ENCODE data around the gene GSC2. TPM values are rescaled to one million over a fixed set of nuclear protein-coding genes. Genes with fewer than 3 reads are reported as not detected.

GSC2 gene
- total and polyA plus RNA-seq, 4 donors, result not detected

DNA sequence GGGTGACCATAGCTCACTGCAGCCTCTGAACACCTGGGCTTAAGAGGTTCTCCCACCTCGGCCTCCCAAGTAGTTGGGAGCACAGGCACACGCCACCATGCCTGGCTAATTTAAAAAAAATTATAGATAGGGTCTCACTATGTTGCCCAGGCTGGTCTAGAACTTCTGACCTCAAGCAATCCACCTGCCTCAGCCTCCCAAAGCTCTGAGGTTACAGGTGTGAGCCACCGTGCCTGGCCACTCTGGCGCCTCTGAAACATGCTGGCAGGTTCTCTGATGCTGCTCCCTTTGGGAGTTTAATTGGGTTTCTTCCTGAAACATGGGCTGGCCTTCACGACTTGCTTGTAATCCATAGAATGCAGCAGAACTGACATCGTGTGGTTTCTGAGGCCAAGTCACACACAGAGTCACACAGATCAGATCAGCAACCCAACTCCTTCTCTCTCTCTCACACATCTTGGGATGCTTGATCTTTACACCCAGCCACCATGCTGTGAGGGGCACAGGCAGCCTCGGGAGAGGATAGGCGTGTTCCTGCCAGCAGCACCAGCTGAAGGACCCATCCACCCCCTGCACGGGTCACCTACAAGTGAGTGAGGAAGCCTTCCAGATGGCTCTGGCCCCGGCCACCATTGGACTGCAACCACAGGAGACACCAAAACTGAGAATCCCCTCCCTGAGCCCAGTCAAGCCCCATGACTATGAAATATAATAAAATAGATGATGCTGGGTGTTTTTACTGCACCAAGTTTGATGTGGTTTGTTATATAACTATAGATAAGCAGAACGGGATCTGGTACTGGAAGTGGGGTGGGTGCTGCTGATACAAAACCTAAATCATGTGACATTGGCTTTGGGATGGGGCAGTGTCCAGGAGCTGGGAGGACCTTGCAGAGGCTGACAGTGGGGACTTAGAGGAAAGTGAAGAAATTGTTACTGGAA lies 3.1 kb upstream of the GSC2 start:
- no peaks in the 10 kb centered on the region for H3K36me3 ChIP-seq (ENCODE audit: control insufficient read depth, insufficient read depth, low read length)
- H3K27me3 ChIP-seq (ENCODE audit: control insufficient read depth, insufficient read depth, low read length), result peaks cover 46% of the 10 kb centered on the region

DNA sequence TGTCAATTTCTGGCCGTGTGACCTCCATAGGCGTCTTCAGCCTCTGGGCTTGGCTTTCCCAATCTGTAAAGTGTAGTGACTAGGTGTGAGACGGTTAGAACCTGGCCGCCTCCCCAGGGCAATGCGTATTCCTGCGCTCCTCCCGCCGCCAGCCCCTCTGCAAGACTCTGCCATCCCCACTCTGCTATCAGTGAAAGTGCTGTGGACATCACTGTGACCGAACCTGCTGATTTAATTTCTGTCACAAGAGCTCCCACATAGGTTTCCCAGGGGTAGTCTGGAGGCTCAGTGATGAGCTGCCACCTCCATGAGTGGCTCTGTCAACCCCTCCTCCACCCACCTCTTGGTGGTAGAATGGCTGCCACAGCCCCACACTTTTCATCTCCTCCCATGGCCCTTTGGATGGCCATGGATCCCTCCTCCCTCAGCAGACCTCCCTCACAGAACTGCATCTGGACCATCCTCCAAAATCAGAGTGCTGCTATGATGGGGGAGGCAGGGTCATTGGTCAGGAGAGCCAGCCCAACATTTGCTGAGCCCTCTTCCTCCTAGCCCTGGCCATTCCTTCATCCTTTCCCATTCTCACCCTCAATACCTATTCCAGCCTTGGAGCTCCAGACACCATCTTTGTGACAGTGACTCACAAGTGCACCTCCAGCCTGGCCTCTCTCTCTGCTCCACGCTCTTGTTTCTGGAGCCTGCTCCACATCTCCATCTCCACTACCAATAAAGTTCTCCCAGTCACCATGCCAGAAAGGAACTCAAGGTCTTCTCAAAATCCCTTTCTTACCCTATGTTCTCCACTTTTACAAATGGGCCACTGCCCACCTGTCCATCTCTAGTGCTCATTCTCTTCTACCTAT lies 1.5 kb upstream of the GSC2 start:
- Histone ChIP-seq H3K4me3 (ENCODE audit: low read depth, low read length) (no peak overlapping the region), H3K27me3 (ENCODE audit: control insufficient read depth, insufficient read depth, low read length) (peaks cover 62% of the 10 kb centered on the region), H3K27ac (ENCODE audit: low read depth, low read length) (no peak overlapping the region), H3K36me3 (ENCODE audit: control insufficient read depth, insufficient read depth, low read length) (no peaks in the 10 kb centered on the region), H3K9me3 (ENCODE audit: control insufficient read depth, insufficient read depth, low read length) (no peaks in the 10 kb centered on the region), H3K4me1 (ENCODE audit: control insufficient read depth, insufficient read depth, low read length) (peaks cover 5% of the 10 kb centered on the region)
- no peak for DNase-seq (ENCODE audit: low read depth in 4 of 6, low spot score in 6 of 6)
- 51% methylated on average over 10 of the region's 10 CpGs for WGBS (ENCODE audit: insufficient coverage)

More for the DNA sequence above, 3.1 kb upstream of the GSC2 start:
- Histone ChIP-seq H3K4me1 (ENCODE audit: control insufficient read depth, insufficient read depth, low read length) (peaks cover 5% of the 10 kb centered on the region), H3K4me3 (ENCODE audit: low read depth, low read length) (no peak overlapping the region), H3K27ac (ENCODE audit: low read depth, low read length) (no peak overlapping the region), H3K9me3 (ENCODE audit: control insufficient read depth, insufficient read depth, low read length) (no peaks in the 10 kb centered on the region)
- no peak for DNase-seq (ENCODE audit: low read depth in 4 of 6, low spot score in 6 of 6)
- WGBS (ENCODE audit: insufficient coverage), result 66% methylated on average over 8 of the region's 11 CpGs

DNA sequence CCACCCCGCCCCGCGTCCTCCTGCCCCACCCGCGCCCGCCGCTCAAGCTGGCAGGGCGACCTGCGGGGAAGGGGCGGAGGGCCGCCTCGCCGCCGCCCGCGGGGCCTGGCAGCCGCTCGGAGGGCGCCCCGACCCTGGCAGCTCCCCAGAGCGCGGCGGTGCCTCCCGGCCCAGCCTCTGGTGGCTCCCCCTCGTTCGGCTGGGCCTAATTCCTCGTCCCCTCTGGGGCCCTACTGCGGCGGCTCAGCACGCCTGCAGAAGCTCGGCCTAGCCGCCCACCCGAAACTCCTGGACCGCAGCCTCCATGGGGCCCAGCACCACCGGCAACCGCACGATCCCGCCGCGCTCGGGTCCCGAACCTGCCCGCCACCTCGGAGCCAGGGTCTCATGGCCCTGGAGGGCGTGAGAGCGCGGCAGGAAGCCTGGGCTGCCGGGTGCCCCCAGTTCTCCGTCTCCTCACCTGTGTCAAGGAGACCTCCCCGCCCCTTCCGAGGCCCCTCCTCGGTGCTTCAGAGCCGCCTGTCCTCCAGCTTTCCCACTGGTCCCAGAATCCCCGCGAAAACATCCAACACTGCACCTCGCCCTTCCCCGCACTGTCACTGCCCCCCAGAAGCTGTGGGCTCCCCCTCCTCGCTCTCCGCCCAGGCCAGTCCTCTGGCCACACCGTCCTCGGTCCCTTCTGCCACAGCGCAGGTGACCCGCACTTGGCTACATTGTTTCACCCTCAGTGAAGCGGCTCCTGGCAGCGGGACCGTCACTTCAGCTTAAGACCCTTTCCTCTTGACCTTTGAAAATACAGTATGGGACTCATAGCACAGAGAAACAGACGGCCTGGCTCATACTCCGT lies 613 bp upstream of the GSC2 start:
- 5% methylated on average over 64 of the region's 68 CpGs for WGBS (ENCODE audit: insufficient coverage)
- H3K27me3 ChIP-seq (ENCODE audit: control insufficient read depth, insufficient read depth, low read length), result peaks cover 62% of the 10 kb centered on the region
- DNase-seq (ENCODE audit: low read depth in 4 of 6, low spot score in 6 of 6), result no peak

DNA sequence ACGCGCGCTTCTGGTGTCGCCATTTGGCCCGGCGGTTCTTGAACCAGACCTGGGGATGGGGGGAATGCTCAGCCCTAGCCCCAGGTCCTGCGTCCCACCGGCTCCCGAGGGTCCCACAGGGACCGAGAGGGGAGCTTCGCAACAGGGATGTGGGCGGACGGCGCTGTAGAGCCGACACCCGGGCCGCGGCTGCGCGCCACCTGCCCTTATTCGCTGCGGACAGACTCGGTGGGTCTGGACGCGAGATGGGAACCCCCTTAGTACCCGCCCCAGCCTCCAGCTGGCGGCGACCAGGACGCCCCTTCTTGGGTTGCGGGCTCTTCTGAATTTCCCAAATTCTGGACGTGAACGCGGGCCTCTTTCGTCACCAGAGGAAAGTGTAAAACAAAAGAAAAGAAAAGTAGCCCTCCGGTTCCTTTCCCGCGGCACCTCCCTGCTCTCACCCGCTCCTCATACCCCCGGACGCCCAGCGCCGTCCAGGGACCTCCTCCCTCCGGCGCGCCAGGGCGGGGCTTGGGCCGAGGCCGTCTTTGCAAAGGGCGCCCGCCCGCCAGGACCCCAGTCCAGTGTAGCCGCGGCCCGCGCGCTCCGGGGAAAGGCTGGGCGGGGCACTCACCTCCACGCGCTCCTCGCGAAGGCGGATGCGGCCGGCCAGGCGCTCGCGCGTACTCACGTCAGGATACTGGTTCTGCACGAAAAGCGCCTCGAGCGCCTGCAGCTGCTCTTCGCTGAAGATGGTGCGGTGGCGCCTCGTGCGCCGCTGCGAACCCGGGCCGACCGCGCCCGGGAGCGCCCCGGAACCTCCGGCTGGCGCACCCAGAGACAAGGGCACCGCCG lies 827 bp downstream of the GSC2 start:
- Histone ChIP-seq H3K9me3 (ENCODE audit: control insufficient read depth, insufficient read depth, low read length) (no peaks in the 10 kb centered on the region), H3K27me3 (ENCODE audit: control insufficient read depth, insufficient read depth, low read length) (peaks cover 57% of the 10 kb centered on the region), H3K27ac (ENCODE audit: low read depth, low read length) (no peak overlapping the region), H3K4me3 (ENCODE audit: low read depth, low read length) (no peak overlapping the region), H3K4me1 (ENCODE audit: control insufficient read depth, insufficient read depth, low read length) (peaks cover 5% of the 10 kb centered on the region), H3K36me3 (ENCODE audit: control insufficient read depth, insufficient read depth, low read length) (no peaks in the 10 kb centered on the region)
- 1% methylated on average over 88 of the region's 92 CpGs for WGBS (ENCODE audit: insufficient coverage)
- peak in 1 of 6 donors; percentile 42 for DNase-seq (ENCODE audit: low read depth in 4 of 6, low spot score in 6 of 6)

More for the DNA sequence above, 613 bp upstream of the GSC2 start:
- no peaks in the 10 kb centered on the region for H3K9me3 ChIP-seq (ENCODE audit: control insufficient read depth, insufficient read depth, low read length)
- no peaks in the 10 kb centered on the region for H3K36me3 ChIP-seq (ENCODE audit: control insufficient read depth, insufficient read depth, low read length)
- no peak overlapping the region for H3K27ac ChIP-seq (ENCODE audit: low read depth, low read length)
- peaks cover 5% of the 10 kb centered on the region for H3K4me1 ChIP-seq (ENCODE audit: control insufficient read depth, insufficient read depth, low read length)
- no peak overlapping the region for H3K4me3 ChIP-seq (ENCODE audit: low read depth, low read length)

DNA sequence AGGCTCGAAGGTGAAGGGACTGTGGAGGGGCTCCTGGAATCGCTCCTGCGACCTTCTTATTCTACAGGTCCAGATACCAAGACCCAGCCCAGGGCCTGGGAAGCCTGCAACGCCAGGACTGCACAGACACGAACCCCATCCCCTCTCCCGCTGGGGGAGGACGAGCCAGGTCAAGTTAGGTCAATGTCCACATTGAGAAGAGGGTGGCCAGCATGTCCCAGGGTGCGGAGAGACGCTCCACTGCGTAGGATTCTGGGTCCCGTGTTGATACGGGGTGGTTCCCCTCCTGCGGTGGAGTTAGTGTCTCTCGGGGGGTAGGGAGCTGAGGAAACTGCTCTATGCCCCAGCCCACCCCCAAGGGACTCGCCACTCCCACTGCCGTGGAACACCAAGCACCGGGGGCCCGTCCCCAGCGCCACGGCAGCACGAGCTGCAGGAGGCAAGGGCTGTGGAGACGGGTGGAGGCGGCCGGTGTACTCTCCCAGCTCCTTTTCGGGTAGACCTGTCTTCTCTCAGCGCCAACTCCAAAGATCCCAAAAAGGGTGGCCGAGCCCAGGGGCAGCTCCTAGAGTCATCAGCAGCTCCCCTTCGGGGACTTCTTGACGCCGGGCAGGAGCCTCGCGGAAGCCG lies 1.6 kb downstream of the GSC2 start:
- Histone ChIP-seq H3K9me3 (ENCODE audit: control insufficient read depth, insufficient read depth, low read length) (no peaks in the 10 kb centered on the region), H3K4me3 (ENCODE audit: low read depth, low read length) (no peak overlapping the region), H3K36me3 (ENCODE audit: control insufficient read depth, insufficient read depth, low read length) (no peaks in the 10 kb centered on the region), H3K27me3 (ENCODE audit: control insufficient read depth, insufficient read depth, low read length) (peaks cover 56% of the 10 kb centered on the region), H3K4me1 (ENCODE audit: control insufficient read depth, insufficient read depth, low read length) (peaks cover 12% of the 10 kb centered on the region), H3K27ac (ENCODE audit: low read depth, low read length) (no peak overlapping the region)
- WGBS (ENCODE audit: insufficient coverage), result 43% methylated on average over 30 of the region's 33 CpGs
- no peak for DNase-seq (ENCODE audit: low read depth in 4 of 6, low spot score in 6 of 6)

DNA sequence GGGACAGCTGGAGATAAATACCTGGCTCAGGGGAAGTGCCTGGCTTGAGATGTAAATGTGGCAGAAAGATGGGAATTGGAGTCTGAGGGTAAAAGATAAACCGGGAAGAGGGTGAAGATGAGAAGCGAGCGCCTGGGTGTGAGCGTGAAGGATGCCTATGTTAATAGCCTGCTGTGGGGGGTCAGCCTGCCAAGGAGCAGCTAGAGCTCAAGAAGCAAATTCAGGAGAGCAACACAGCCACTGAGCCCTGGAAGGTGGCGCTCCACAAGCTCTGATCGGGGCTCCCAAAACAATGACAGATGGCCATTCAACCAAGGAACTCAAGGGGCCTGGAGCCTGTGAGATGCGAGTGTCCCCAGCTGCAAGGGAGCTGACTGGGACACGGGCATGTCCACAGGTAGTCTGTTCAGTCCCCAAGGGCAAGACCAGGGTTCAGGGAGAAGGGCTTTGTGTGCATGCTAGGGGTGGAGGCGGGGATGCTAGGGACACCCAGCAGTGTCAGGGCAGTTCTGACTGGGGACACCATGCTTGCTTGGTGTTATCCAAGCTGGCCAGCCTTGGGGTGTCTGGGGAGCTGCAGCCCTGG lies 2.8 kb downstream of the GSC2 start:
- no peak overlapping the region for H3K27ac ChIP-seq (ENCODE audit: low read depth, low read length)
- peaks cover 5% of the 10 kb centered on the region for H3K36me3 ChIP-seq (ENCODE audit: control insufficient read depth, insufficient read depth, low read length)
- no peaks in the 10 kb centered on the region for H3K9me3 ChIP-seq (ENCODE audit: control insufficient read depth, insufficient read depth, low read length)
- H3K27me3 ChIP-seq (ENCODE audit: control insufficient read depth, insufficient read depth, low read length), result peaks cover 50% of the 10 kb centered on the region
- DNase-seq (ENCODE audit: low read depth in 4 of 6, low spot score in 6 of 6), result no peak
- peaks cover 17% of the 10 kb centered on the region for H3K4me1 ChIP-seq (ENCODE audit: control insufficient read depth, insufficient read depth, low read length)
- WGBS (ENCODE audit: insufficient coverage), result 16% methylated on average over 9 of the region's 9 CpGs
- H3K4me3 ChIP-seq (ENCODE audit: low read depth, low read length), result no peak overlapping the region

DNA sequence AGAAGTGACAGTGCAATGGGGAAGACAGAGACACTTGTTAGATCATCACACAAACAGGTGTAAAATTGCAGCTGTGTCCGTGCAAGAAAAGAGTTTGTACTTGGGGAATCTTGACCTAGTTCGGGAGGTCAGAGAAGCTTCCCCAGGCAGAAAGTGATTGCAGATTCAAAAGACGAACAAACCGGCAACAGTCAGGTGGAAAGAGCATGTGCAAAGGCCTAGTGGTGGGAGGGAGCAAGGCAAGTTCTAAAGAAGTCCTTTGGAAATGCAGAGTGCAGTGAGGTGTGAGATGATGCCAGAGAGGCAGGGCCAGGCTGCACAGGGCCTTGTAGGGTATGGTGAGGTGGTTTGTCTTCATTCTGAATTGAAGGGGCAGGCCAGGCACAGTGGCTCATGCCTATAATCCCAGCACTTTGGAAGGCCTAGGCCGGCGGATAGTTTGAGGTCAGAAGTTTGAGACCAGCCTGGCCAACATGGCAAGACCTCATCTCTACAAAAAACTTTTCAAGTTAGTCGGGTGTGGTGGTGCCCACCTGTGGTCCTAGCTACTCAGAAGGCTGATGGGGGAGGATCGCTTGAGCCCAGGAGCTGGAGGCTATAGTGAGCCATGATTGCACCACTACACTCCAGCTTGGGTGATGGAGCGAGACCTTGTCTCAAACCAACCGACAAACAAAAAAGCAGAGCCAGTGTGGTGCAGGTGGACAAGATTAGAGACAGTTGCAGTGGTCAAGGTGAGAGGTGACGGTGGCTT lies 3.7 kb downstream of the GSC2 start:
- Histone ChIP-seq H3K27ac (ENCODE audit: low read depth, low read length) (no peak overlapping the region), H3K9me3 (ENCODE audit: control insufficient read depth, insufficient read depth, low read length) (no peaks in the 10 kb centered on the region), H3K4me3 (ENCODE audit: low read depth, low read length) (no peak overlapping the region), H3K4me1 (ENCODE audit: control insufficient read depth, insufficient read depth, low read length) (peaks cover 17% of the 10 kb centered on the region), H3K36me3 (ENCODE audit: control insufficient read depth, insufficient read depth, low read length) (peaks cover 12% of the 10 kb centered on the region), H3K27me3 (ENCODE audit: control insufficient read depth, insufficient read depth, low read length) (peaks cover 42% of the 10 kb centered on the region)
- 83% methylated on average over 8 of the region's 11 CpGs for WGBS (ENCODE audit: insufficient coverage)
- DNase-seq (ENCODE audit: low read depth in 4 of 6, low spot score in 6 of 6), result no peak

Data from spinal cord (tissue), 10 donors.